Suprapubic skin (tissue), 4 donors: Measurements from ENCODE around the gene RBM4B.

Experiments used
- CTCF ChIP-seq, 2 donors: fragments of 200-600 bp in 1 of 2; fragments of 450-650 bp in 1 of 2; sonication (generic) in 1 of 2; IDR thresholded peaks; one replicate each; pipeline ENCODE4 v1.5.1; 2016 to 2019; ENCODE audit warnings: antibody characterized with exemption in 2 of 2, mild to moderate bottlenecking in 1 of 2, moderate library complexity in 1 of 2
- POLR2A ChIP-seq, 2 donors: fragments of 450-650 bp; IDR thresholded peaks; one replicate each; pipeline ENCODE4 v1.6.1; 2017; ENCODE audit warnings: antibody characterized with exemption in 2 of 2, mild to moderate bottlenecking in 2 of 2, moderate library complexity in 2 of 2
- POLR2AphosphoS5 ChIP-seq, 3 donors: sonication (generic); formaldehyde crosslinking; IDR thresholded peaks; one replicate each; pipeline ENCODE4 v1.6.1; 2017; ENCODE audit warnings: antibody characterized with exemption in 3 of 3

- TF ChIP-seq POLR2A (IDR thresholded peaks at IDR 0.05) = no peak
- TF ChIP-seq CTCF (IDR thresholded peaks at IDR 0.05) = no peak
- TF ChIP-seq POLR2AphosphoS5 (IDR thresholded peaks at IDR 0.05) = no peak
Measured at GRCh38 chr11:66652651-66653050, 25.0 kb downstream of the RBM4B start.
